ENCODE measurements around the gene NTRK1.

DNA sequence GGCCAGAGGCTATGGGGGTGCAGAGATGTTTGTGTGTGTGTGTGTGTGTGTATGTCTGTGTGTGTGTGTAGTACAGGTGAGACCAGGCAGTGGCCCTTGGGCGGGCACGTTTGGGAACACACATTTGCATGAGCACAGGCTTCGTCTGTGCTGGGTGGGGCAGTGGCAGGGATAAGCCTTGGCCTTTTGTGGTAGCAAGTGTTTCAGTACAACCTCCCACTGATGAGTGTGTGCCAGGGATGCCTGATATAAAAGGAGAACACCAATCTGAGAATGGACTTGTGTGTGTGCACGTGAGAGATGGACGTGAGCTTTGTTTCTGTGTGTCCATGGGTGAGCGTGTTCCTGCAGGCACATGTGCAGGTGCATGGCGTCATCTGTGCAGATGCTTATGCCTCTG, 3.0 kb downstream of the NTRK1 start:
- TF ChIP-seq, protein P1, sequence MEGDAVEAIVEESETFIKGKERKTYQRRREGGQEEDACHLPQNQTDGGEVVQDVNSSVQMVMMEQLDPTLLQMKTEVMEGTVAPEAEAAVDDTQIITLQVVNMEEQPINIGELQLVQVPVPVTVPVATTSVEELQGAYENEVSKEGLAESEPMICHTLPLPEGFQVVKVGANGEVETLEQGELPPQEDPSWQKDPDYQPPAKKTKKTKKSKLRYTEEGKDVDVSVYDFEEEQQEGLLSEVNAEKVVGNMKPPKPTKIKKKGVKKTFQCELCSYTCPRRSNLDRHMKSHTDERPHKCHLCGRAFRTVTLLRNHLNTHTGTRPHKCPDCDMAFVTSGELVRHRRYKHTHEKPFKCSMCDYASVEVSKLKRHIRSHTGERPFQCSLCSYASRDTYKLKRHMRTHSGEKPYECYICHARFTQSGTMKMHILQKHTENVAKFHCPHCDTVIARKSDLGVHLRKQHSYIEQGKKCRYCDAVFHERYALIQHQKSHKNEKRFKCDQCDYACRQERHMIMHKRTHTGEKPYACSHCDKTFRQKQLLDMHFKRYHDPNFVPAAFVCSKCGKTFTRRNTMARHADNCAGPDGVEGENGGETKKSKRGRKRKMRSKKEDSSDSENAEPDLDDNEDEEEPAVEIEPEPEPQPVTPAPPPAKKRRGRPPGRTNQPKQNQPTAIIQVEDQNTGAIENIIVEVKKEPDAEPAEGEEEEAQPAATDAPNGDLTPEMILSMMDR (IDR thresholded peaks at IDR 0.05) = no peak
- TF ChIP-seq POLR2A (IDR thresholded peaks at IDR 0.05) = no peak

Measured in prostate gland (tissue), 2 donors.